GM11168 (cell line): ENCODE measurements around the gene UBE2A.

Experiments
- in situ Hi-C: fragments of 300-500 bp; cut with MboI; formaldehyde crosslinking; loops from one replicate; pipeline ENCODE4 v1.12.0; 2022; ENCODE audit warnings: low sequenced_read_pairs; ENCODE audit not compliant: unreplicated experiment

The UBE2A gene

GRCh38 chrX:119574394-119575266, at the start of gene UBE2A:
Gene UBE2A (plus strand): TSS chrX:119574563. CDS start chrX:119574712, 149 bp downstream.
- in situ Hi-C loops, result no loop called here

- in situ Hi-C loops, result no loop called here
These were observed 44.8 kb upstream of the UBE2A start for GRCh38 chrX:119529345-119530276.

GRCh38 chrX:119537487-119537886, 36.9 kb upstream of the UBE2A start:
- in situ Hi-C loops, result no loop called here

GRCh38 chrX:119539872-119540271, 34.5 kb upstream of the UBE2A start:
- in situ Hi-C loops, result no loop called here

GRCh38 chrX:119541188-119541587, 33.2 kb upstream of the UBE2A start:
- in situ Hi-C loops, result no loop called here

- in situ Hi-C loops, result no loop called here
These were observed 24.9 kb upstream of the UBE2A start for GRCh38 chrX:119549327-119550016.

GRCh38 chrX:119552508-119552907, 21.9 kb upstream of the UBE2A start:
- in situ Hi-C loops, result no loop called here

- in situ Hi-C loops, result no loop called here
These were observed 9.2 kb upstream of the UBE2A start, which contains the start of gene STEEP1 for GRCh38 chrX:119565107-119565663. Gene STEEP1 (minus strand): TSS chrX:119565409. CDS start chrX:119565355, 54 bp downstream.

GRCh38 chrX:119570351-119570835, 4.0 kb upstream of the UBE2A start:
- in situ Hi-C loops, result no loop called here

- in situ Hi-C loops, result no loop called here
These were observed 1.1 kb upstream of the UBE2A start for GRCh38 chrX:119573222-119573621.

GRCh38 chrX:119573840-119574393, 446 bp upstream of the UBE2A start:
- in situ Hi-C loops, result no loop called here

GRCh38 chrX:119579414-119579813, 5.1 kb downstream of the UBE2A start:
- in situ Hi-C loops, result no loop called here

GRCh38 chrX:119583431-119584059, 9.2 kb downstream of the UBE2A start:
- in situ Hi-C loops, result no loop called here

GRCh38 chrX:119589810-119590209, 15.4 kb downstream of the UBE2A start:
- in situ Hi-C loops, result no loop called here

GRCh38 chrX:119602701-119603255, 28.4 kb downstream of the UBE2A start:
- in situ Hi-C loops, result no loop called here

GRCh38 chrX:119604766-119605463, 30.6 kb downstream of the UBE2A start:
- in situ Hi-C loops, result no loop called here

GRCh38 chrX:119605464-119606279, 31.3 kb downstream of the UBE2A start:
- in situ Hi-C loops, result no loop called here
